HFF-Myc (cell line): ENCODE results near the gene GPX7.
A peak's percentile ranks its signal among the peaks of the same experiment; 100 is the strongest.

Source experiments
- DNase-seq: peaks from one replicate; pipeline ENCODE4 v3.0.0-alpha.2; 2011; ENCODE audit warnings: low read depth; ENCODE audit errors: extremely low read depth
- H3K4me3 ChIP-seq: replicated peaks from 2 replicates; pipeline ENCODE4 v1.5.1; 2011; ENCODE audit warnings: low read depth, mild to moderate bottlenecking, control low read depth, low read length
- TF ChIP-seq, protein P1 (sequence below): IDR thresholded peaks from 2 replicates; pipeline ENCODE4 v1.5.1; 2012; ENCODE audit warnings: mild to moderate bottlenecking, low read depth, low read length, control low read depth; ENCODE audit errors: missing control alignments

GPX7 gene

DNA sequence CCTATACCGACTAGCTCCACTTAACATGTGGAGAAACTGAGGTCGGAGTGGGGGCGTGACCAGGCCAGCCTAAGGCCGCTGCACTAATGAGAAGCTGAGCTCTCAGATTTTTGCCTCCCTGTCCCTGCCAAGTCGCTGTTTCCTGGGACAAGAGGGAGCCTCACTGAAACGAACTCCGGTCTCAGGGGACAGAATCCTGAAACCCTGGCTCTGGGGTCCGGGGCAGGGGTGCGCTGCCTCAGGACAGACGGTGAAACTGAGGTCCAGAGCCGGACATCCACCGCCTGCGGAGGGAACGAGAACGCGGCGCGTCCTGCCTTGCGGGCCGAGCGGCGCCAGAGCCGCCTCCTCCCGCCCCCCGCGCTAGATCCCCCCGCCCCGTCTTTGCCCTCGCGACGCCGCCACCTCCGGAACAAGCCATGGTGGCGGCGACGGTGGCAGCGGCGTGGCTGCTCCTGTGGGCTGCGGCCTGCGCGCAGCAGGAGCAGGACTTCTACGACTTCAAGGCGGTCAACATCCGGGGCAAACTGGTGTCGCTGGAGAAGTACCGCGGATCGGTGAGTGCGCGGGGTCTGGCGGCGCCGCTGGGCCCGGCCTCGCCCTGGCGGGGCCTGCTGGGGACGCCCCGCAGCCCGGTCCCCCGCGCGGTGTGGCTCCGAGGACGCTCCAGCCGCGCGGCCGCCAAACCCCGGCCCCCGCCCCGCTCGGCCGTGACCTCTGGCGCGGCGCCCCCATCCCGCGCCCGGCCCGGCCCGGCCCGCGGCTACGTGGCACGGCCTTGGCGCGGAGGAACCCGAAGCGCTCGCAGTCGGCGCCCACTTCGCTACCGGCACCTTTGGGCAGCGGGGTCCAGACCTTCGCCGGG lies at the start of gene GPX7:
Gene GPX7, plus strand, starts transcription at position 381 of the 865 bp plus-strand sequence. Its CDS starts 39 bp downstream, at position 420.
- TF ChIP-seq, protein P1, sequence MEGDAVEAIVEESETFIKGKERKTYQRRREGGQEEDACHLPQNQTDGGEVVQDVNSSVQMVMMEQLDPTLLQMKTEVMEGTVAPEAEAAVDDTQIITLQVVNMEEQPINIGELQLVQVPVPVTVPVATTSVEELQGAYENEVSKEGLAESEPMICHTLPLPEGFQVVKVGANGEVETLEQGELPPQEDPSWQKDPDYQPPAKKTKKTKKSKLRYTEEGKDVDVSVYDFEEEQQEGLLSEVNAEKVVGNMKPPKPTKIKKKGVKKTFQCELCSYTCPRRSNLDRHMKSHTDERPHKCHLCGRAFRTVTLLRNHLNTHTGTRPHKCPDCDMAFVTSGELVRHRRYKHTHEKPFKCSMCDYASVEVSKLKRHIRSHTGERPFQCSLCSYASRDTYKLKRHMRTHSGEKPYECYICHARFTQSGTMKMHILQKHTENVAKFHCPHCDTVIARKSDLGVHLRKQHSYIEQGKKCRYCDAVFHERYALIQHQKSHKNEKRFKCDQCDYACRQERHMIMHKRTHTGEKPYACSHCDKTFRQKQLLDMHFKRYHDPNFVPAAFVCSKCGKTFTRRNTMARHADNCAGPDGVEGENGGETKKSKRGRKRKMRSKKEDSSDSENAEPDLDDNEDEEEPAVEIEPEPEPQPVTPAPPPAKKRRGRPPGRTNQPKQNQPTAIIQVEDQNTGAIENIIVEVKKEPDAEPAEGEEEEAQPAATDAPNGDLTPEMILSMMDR, result no peak
- DNase-seq, result no peak
- peak within 1 kb of the TSS; percentile 44 for H3K4me3 ChIP-seq

DNA sequence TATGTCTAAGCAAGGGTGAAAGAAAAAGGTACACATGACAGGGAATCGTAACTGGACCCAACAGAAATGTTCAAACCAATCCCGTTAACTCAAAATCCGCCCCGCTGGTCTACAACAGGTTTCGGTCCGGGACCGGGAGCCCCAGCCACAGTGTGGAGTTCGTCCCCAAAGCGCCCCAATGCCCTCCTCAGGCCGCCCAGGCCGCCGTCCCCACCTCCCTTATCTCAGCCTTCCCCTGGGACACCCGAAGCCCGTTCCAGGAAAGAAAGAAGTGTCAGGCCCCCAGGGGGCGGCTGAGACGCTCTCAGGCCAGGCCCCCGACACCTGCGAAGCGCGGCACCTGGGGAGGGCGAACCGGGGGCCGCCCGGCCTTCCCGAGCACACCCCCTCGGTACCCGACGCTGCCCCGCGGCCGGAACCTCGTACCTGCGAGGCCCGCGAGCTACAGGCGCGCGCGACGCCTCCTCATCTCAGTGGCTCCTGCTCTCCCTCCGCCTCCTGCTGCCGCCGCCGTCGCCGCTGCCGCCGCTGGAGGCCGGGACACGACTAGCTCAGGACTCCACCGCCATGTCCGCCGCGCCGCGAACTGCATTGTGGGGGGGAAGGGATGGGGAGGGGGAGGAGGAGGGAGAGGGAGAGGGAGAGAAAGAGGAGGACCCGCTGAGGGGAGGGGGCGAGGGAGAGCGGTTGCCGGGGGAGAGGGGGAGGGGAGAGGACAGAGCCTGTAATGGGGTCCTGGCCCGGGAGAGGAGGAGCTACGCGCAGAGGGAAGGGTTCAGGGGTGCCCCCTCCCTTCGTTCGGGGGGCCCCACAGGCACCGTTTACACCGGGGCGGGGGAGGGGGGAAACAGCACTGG lies 49.4 kb upstream of the GPX7 start, which contains the start of gene TUT4:
Gene TUT4, minus strand, starts transcription at position 588 of the 857 bp plus-strand sequence. CDS start 26,812 bp downstream, outside the sequence.
- H3K4me3 ChIP-seq, result peak within 1 kb of the TSS; percentile 88
- TF ChIP-seq, protein P1, result no peak
- DNase-seq, result no peak

DNA sequence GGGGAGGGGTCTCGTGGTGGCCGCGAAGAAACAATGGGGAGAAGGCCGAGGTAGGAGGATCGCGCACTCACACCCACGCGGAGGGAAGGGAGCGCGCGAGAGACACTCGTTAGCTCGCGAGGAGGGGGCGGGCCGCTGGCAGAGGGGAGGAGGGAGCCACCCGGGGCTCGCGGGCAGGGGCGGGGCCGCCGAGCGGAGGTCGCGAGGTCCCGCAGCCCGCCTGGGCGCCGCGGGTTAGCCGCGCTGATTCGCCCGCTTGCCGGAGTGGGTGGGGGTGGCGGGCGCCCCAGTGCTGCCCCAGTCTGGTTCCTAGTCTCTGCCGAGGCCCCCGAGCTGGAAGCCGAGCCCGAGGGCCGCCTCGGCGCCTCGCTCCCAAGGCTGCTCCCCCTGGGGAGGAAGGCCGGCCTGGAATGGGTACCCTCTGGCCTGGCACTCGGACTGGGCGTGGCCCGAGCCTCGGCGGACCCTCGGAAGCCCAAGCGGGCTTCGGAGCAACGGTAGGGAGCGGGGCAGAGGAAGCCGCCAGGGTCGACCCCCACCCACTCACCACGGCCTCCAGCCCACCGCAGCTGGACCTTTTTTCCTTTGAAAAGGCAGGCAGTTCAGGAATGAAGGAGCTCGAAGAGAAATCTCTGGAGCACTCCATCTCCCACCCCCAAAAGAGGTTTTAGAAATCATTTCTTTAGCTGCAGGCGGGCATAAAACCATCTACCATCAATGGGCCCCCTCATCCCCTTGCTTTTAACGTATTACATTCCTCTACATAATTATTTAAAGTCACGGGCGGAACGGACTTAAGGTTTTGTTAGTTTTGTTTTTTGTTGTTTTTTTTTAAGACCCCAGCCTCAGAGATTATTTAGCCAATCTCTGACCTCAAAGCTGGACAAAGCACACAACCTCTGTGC lies 48.6 kb upstream of the GPX7 start:
- peak overlapping the region; percentile 88 for H3K4me3 ChIP-seq
- DNase-seq, result peak; percentile 42
- TF ChIP-seq, protein P1, result no peak

DNA sequence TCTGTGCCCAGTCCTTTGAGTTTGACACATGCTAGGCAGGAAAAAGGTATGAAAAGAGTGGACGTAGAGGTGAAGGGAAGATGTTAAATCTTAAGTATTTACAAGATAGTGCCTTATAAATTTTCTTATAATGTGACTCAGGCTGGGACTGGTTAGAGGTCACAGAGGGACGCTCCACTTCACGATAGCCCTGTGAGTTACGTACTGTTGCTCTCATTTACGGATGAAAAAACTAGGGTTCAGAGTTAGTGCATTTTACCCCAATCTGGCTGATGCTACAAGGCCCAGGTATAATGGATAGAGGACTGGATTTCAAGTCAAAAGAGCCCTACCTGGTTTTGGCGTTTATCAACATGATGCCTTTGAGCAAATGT lies 47.9 kb upstream of the GPX7 start:
- TF ChIP-seq, protein P1, result no peak
- H3K4me3 ChIP-seq, result peak overlapping the region; percentile 88
- no peak for DNase-seq

DNA sequence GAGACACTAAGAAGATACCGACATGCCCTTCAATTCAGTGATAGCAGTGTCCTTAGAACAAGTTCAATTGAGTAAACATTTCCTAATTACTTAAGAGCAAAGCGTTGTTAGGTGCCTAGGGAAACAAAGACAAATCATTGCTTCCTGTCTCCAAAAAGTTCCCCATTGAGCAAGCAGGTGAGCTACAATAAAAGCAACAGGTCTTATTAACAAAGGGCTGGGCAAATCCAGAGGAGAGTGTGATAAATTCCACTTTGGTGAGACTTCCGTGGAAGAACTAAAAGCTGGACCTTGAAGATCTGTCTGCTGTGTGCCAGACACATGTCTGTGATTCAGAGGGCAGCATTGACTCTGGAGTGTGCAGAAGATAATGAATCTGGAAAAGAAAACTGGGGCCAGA lies 47.4 kb upstream of the GPX7 start:
- DNase-seq, result no peak
- no peak overlapping the region for H3K4me3 ChIP-seq
- TF ChIP-seq, protein P1, result no peak

DNA sequence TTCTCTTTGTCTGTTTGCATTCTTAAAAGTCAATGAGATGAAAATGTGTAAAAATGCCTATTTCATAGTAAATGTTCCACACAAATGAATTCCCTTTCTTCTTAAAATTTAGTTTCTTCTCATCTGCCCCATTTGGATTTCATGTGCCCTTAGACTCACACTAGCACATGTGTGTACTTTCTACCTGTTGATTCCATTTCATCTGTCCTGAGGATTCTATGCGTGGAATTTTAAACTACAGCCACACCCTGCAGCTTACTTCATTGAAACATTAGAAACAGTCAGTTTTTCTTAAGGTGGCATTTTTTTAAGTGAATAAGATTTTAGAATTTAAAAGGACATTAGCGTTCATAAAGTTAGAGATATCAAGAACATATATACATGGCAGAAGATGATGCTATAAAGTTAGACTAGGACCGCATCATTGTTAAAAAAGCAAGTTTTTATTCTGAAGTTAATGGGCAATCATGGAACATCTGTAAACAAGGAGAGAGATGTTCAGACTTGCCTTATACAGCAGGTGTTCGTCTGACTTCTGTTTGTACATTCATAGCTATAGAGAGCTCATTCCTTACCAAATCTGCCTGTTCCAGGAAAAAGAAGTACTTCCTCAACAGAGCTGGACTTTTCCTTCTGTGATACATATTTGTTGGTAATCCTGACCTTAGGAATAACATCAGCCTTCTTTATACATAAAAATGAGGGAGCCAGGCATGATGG lies 45.4 kb upstream of the GPX7 start:
- no peak overlapping the region for H3K4me3 ChIP-seq
- TF ChIP-seq, protein P1, result no peak

More for the DNA sequence above, 45.4 kb upstream of the GPX7 start:
- no peak for DNase-seq
